CD4-positive, CD25-positive, alpha-beta regulatory T cell (primary cell): Measurements from ENCODE around the gene MAP1LC3A. TPM values are rescaled to one million over a fixed set of nuclear protein-coding genes. Genes with fewer than 3 reads are reported as not detected.
A peak's percentile ranks its signal among the peaks of the same experiment; 100 is the strongest.

ENCODE experiments used
- ATAC-seq, 2 donors: fragments of 150-1000 bp; cut with Tn5 transposase; one replicate each; pipeline ENCODE4 v1.10.0; 2021; ENCODE audit warnings: low read depth in 2 of 2, moderate number of reproducible peaks in 2 of 2, moderate library complexity in 1 of 2
- DNase-seq, 3 donors: peaks; one replicate each; pipeline versions ENCODE4 v3.0.0 to v3.0.0-alpha.2; 2012 to 2022; ENCODE audit warnings: mixed read lengths in 1 of 3
- H3K27ac ChIP-seq: one replicate; pipeline ENCODE4 v1.7.0; 2013; ENCODE audit warnings: mild to moderate bottlenecking, low read length; ENCODE audit not compliant: insufficient read depth, poor library complexity, severe bottlenecking
- H3K27me3 ChIP-seq: one replicate; pipeline ENCODE4 v1.7.0; 2013; ENCODE audit warnings: low read length; ENCODE audit not compliant: control insufficient read depth, insufficient read depth
- H3K36me3 ChIP-seq: one replicate; pipeline ENCODE4 v1.7.0; 2013; ENCODE audit warnings: mild to moderate bottlenecking, low read length, moderate library complexity; ENCODE audit not compliant: control insufficient read depth, insufficient read depth
- H3K4me1 ChIP-seq: 2 replicates; pipeline ENCODE4 v1.7.0; 2013; ENCODE audit warnings: mild to moderate bottlenecking, low read length; ENCODE audit not compliant: insufficient read depth, control insufficient read depth, poor library complexity, severe bottlenecking
- H3K4me3 ChIP-seq: one replicate; pipeline ENCODE4 v1.7.0; 2013; ENCODE audit warnings: low read depth, mild to moderate bottlenecking, low read length, moderate library complexity
- H3K9me3 ChIP-seq, 2 experiments: 1 replicate in 1 of 2; 2 replicates in 1 of 2; pipeline ENCODE4 v1.7.0; 2013; ENCODE audit warnings: low read length in 2 of 2, mild to moderate bottlenecking in 1 of 2, moderate library complexity in 1 of 2; ENCODE audit not compliant: control insufficient read depth in 2 of 2
- H3K27ac Mint-ChIP-seq, 3 donors: one replicate each; pipeline ENCODE4 v1.8.0; 2020 to 2022; ENCODE audit warnings: mild to moderate bottlenecking in 3 of 3, mixed read lengths in 3 of 3, moderate library complexity in 2 of 3
- H3K27me3 Mint-ChIP-seq: one replicate; pipeline ENCODE4 v1.8.0; 2022; ENCODE audit warnings: mild to moderate bottlenecking, mixed read lengths
- H3K36me3 Mint-ChIP-seq: one replicate; pipeline ENCODE4 v1.8.0; 2020; ENCODE audit warnings: mixed read lengths
- H3K4me1 Mint-ChIP-seq, 4 donors: one replicate each; pipeline ENCODE4 v1.8.0; 2020 to 2022; ENCODE audit warnings: mixed read lengths in 4 of 4, mild to moderate bottlenecking in 1 of 4
- H3K4me3 Mint-ChIP-seq, 4 donors: one replicate each; pipeline ENCODE4 v1.8.0; 2020 to 2022; ENCODE audit warnings: mild to moderate bottlenecking in 4 of 4, mixed read lengths in 4 of 4, moderate library complexity in 3 of 4
- H3K9me3 Mint-ChIP-seq, 7 donors: one replicate each; pipeline ENCODE4 v1.8.0; 2020 to 2022; ENCODE audit warnings: mixed read lengths in 7 of 7, mild to moderate bottlenecking in 3 of 7, moderate library complexity in 2 of 7
- polyA plus RNA-seq, 4 donors: library from polyadenylated mRNA; unstranded; fragments of 300-500 nt; fragmentation: Illumina TruSeq; gene quantifications; one replicate each; pipeline ENCODE4 v1.2.3, GENCODE V29; 2021
- total RNA-seq: library from RNA; stranded (reverse); gene quantifications from one replicate; pipeline ENCODE4 v1.2.3, GENCODE V29; 2022

The MAP1LC3A gene
- total and polyA plus RNA-seq, 5 donors from 2014 or later = 3.9 to 23.9 (median 6.0) TPM

GRCh38 chr20:34537651-34538050, 20.9 kb upstream of the MAP1LC3A start:
- Histone ChIP-seq H3K27me3 (no peaks in the 10 kb centered on the region), H3K9me3 (no peaks in the 10 kb centered on the region), H3K27ac (no peak overlapping the region), H3K4me3 (no peak overlapping the region), H3K36me3 (peaks cover 51% of the 10 kb centered on the region), H3K4me1 (peaks cover 15% of the 10 kb centered on the region)
- ATAC-seq (no peak), DNase-seq (no peak)
- peaks cover 37% of the 10 kb centered on the region for H3K36me3 Mint-ChIP-seq
- H3K27ac Mint-ChIP-seq = no peak overlapping the region
- no peaks in the 10 kb centered on the region for H3K27me3 Mint-ChIP-seq
- no peak overlapping the region for H3K4me3 Mint-ChIP-seq
- no peaks in the 10 kb centered on the region for H3K9me3 Mint-ChIP-seq
- peaks cover 9 to 39% (median 22%) of the 10 kb centered on the region in 4 donors for H3K4me1 Mint-ChIP-seq

- peak in 1 of 2 donors; percentile 45 for ATAC-seq
- H3K36me3 Mint-ChIP-seq = peaks cover 37% of the 10 kb centered on the region
- H3K4me3 Mint-ChIP-seq = peak overlapping the region in 1 of 4 donors; percentile 51
- Histone ChIP-seq H3K4me3 (no peak overlapping the region), H3K4me1 (peaks cover 17% of the 10 kb centered on the region), H3K27ac (peak overlapping the region; percentile 23), H3K9me3 (no peaks in the 10 kb centered on the region), H3K27me3 (no peaks in the 10 kb centered on the region), H3K36me3 (peaks cover 45% of the 10 kb centered on the region)
- peak in 2 of 3 donors; percentile 33 to 53 for DNase-seq
- peaks cover 13 to 42% (median 23%) of the 10 kb centered on the region in 4 donors for H3K4me1 Mint-ChIP-seq
- H3K27me3 Mint-ChIP-seq = no peaks in the 10 kb centered on the region
- H3K27ac Mint-ChIP-seq = peak overlapping the region in 2 of 3 donors; percentile 52 to 69
- no peaks in the 10 kb centered on the region for H3K9me3 Mint-ChIP-seq
Observed at GRCh38 chr20:34538671-34539123, 19.8 kb upstream of the MAP1LC3A start.

- peaks cover 13 to 51% (median 29%) of the 10 kb centered on the region in 4 donors for H3K4me1 Mint-ChIP-seq
- Histone ChIP-seq H3K36me3 (peaks cover 36% of the 10 kb centered on the region), H3K4me3 (no peak overlapping the region), H3K27ac (no peak overlapping the region), H3K4me1 (peaks cover 25% of the 10 kb centered on the region), H3K9me3 (no peaks in the 10 kb centered on the region), H3K27me3 (no peaks in the 10 kb centered on the region)
- no peaks in the 10 kb centered on the region for H3K9me3 Mint-ChIP-seq
- DNase-seq (no peak), ATAC-seq (no peak)
- no peak overlapping the region for H3K4me3 Mint-ChIP-seq
- peak overlapping the region in 2 of 3 donors; percentile 60 to 98 for H3K27ac Mint-ChIP-seq
- H3K27me3 Mint-ChIP-seq = no peaks in the 10 kb centered on the region
- peaks cover 31% of the 10 kb centered on the region for H3K36me3 Mint-ChIP-seq
Observed at GRCh38 chr20:34539756-34540155, 18.8 kb upstream of the MAP1LC3A start.

GRCh38 chr20:34540596-34541263, 17.8 kb upstream of the MAP1LC3A start:
- peaks cover 25% of the 10 kb centered on the region for H3K4me1 ChIP-seq
- peaks cover 13 to 54% (median 29%) of the 10 kb centered on the region in 4 donors for H3K4me1 Mint-ChIP-seq
- ATAC-seq (no peak), DNase-seq (no peak)
- no peak overlapping the region for H3K4me3 ChIP-seq
- peaks cover 26% of the 10 kb centered on the region for H3K36me3 ChIP-seq
- H3K27ac Mint-ChIP-seq = peak overlapping the region; percentile 84 to 92 (median 91)
- no peaks in the 10 kb centered on the region for H3K9me3 ChIP-seq
- H3K4me3 Mint-ChIP-seq = peak overlapping the region; percentile 8 to 66 (median 50)
- peak overlapping the region; percentile 78 for H3K27ac ChIP-seq
- H3K36me3 Mint-ChIP-seq = peaks cover 21% of the 10 kb centered on the region
- H3K27me3 ChIP-seq = no peaks in the 10 kb centered on the region
- peaks cover 4% of the 10 kb centered on the region for H3K27me3 Mint-ChIP-seq
- H3K9me3 Mint-ChIP-seq = no peaks in the 10 kb centered on the region

GRCh38 chr20:34541264-34541901, 17.1 kb upstream of the MAP1LC3A start:
- peak overlapping the region; percentile 78 for H3K27ac ChIP-seq
- Mint-ChIP-seq H3K9me3 (no peaks in the 10 kb centered on the region), H3K27me3 (peaks cover 4% of the 10 kb centered on the region), H3K27ac (peak overlapping the region; percentile 54 to 92 (median 91)), H3K4me1 (peaks cover 13 to 54% (median 29%) of the 10 kb centered on the region in 4 donors), H3K4me3 (peak overlapping the region; percentile 37 to 69 (median 64)), H3K36me3 (peaks cover 18% of the 10 kb centered on the region)
- H3K36me3 ChIP-seq = peaks cover 20% of the 10 kb centered on the region
- H3K9me3 ChIP-seq = no peaks in the 10 kb centered on the region
- ATAC-seq (peak; percentile 26 to 44), DNase-seq (peak in 1 of 3 donors; percentile 29)
- H3K27me3 ChIP-seq = no peaks in the 10 kb centered on the region
- peaks cover 25% of the 10 kb centered on the region for H3K4me1 ChIP-seq
- H3K4me3 ChIP-seq = peak overlapping the region; percentile 41

GRCh38 chr20:34541917-34542316, 16.6 kb upstream of the MAP1LC3A start:
- H3K9me3 ChIP-seq = no peaks in the 10 kb centered on the region
- H3K4me1 ChIP-seq = peaks cover 25% of the 10 kb centered on the region
- H3K4me3 ChIP-seq = peak overlapping the region; percentile 41
- no peaks in the 10 kb centered on the region for H3K9me3 Mint-ChIP-seq
- peaks cover 13 to 54% (median 29%) of the 10 kb centered on the region in 4 donors for H3K4me1 Mint-ChIP-seq
- peaks cover 4% of the 10 kb centered on the region for H3K27me3 Mint-ChIP-seq
- H3K4me3 Mint-ChIP-seq = peak overlapping the region in 2 of 4 donors; percentile 37 to 52
- peaks cover 17% of the 10 kb centered on the region for H3K36me3 ChIP-seq
- H3K27ac Mint-ChIP-seq = peak overlapping the region in 2 of 3 donors; percentile 91 to 92
- no peaks in the 10 kb centered on the region for H3K27me3 ChIP-seq
- DNase-seq (no peak), ATAC-seq (no peak)
- peak overlapping the region; percentile 78 for H3K27ac ChIP-seq
- H3K36me3 Mint-ChIP-seq = peaks cover 14% of the 10 kb centered on the region

- no peaks in the 10 kb centered on the region for H3K27me3 ChIP-seq
- Mint-ChIP-seq H3K4me3 (no peak overlapping the region), H3K27ac (peak overlapping the region in 2 of 3 donors; percentile 91 to 92), H3K4me1 (peaks cover 13 to 50% (median 28%) of the 10 kb centered on the region in 4 donors), H3K9me3 (no peaks in the 10 kb centered on the region), H3K27me3 (peaks cover 4% of the 10 kb centered on the region), H3K36me3 (peaks cover 10% of the 10 kb centered on the region)
- ATAC-seq (no peak), DNase-seq (no peak)
- H3K4me3 ChIP-seq = no peak overlapping the region
- peak overlapping the region; percentile 78 for H3K27ac ChIP-seq
- H3K9me3 ChIP-seq = no peaks in the 10 kb centered on the region
- peaks cover 25% of the 10 kb centered on the region for H3K4me1 ChIP-seq
- H3K36me3 ChIP-seq = peaks cover 11% of the 10 kb centered on the region
Observed at GRCh38 chr20:34542439-34542838, 16.1 kb upstream of the MAP1LC3A start.
